ENCODE results near the gene BMP4.

Gene BMP4

DNA sequence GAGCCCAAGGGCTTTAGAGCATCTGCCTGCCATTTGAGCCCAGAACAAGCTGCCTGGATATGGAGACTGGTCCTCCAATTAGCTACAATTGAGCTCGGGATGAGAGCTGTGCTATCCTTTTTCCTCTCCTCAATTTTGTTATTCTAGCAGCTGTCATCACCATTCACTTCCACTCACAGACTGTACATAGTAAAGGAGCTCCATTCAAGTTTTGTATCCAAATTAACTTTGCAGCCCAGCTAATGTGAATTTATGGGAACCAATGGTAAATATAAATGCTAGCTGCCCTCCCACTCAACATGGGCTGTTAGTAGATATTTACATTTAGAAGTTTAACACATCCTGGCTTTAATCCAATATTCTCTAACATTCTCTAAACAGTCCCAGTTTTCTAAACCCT is 44.6 kb downstream of the BMP4 start:
- no peak for DNase-seq (ENCODE audit: extremely low spot score)
- TF ChIP-seq CTCF (IDR thresholded peaks at IDR 0.05; ENCODE audit: control extremely low read depth, extremely low read depth, low read depth, missing control alignments): no peak
- CTCF ChIA-PET: interaction anchor here (1.0 to 3.4 kb wide), 6 partner anchors 8 to 216 kb away, joined by 3 to 10 read pairs (median 5); no protein-coding TSS in a partner anchor
- POLR2A ChIA-PET: no interaction called here

- no peak for DNase-seq (ENCODE audit: extremely low spot score)
- no peak for TF ChIP-seq CTCF (IDR thresholded peaks at IDR 0.05; ENCODE audit: control extremely low read depth, extremely low read depth, low read depth, missing control alignments)
- CTCF ChIA-PET: no interaction called here
- POLR2A ChIA-PET: no interaction called here
These were observed 48.2 kb downstream of the BMP4 start for GRCh38 chr14:53908416-53908815.

- CTCF ChIA-PET: no interaction called here
- TF ChIP-seq CTCF (IDR thresholded peaks at IDR 0.05; ENCODE audit: control extremely low read depth, extremely low read depth, low read depth, missing control alignments): no peak
These were observed 54.3 kb downstream of the BMP4 start for GRCh38 chr14:53902307-53902706.

GRCh38 chr14:53900499-53900898 is 56.1 kb downstream of the BMP4 start:
- ChIA-PET CTCF (interaction anchor here (0.6 to 1.0 kb wide), 3 partner anchors 12 to 29 kb away, joined by 3 read pairs; no protein-coding TSS in a partner anchor), POLR2A (no interaction called here)
- no peak for TF ChIP-seq CTCF (IDR thresholded peaks at IDR 0.05; ENCODE audit: control extremely low read depth, extremely low read depth, low read depth, missing control alignments)
- DNase-seq (ENCODE audit: extremely low spot score): no peak

More at GRCh38 chr14:53902307-53902706, 54.3 kb downstream of the BMP4 start:
- no peak for DNase-seq (ENCODE audit: extremely low spot score)
- POLR2A ChIA-PET: no interaction called here
